Measurements from ENCODE around the gene CADM1.

The CADM1 gene

DNA sequence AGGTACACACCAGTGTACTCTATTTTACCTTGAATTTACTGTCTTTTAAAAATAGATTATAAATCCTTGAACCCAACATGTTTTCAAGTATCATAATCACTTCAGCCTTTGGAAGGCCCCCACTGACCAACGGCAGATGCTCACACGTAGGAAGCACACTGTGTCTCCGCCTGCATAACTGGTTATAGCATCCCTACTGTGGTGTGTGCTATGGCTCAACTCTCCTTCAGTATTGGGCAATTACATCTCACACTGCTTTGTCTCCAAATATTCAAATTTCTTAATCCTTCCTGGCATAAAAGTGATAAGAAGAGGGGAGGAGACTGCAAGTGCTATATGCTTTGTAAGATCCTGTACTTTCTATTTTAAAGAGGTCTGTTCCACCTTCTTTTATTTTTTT lies 165.7 kb downstream of the CADM1 start:
- TF ChIP-seq, protein P1, sequence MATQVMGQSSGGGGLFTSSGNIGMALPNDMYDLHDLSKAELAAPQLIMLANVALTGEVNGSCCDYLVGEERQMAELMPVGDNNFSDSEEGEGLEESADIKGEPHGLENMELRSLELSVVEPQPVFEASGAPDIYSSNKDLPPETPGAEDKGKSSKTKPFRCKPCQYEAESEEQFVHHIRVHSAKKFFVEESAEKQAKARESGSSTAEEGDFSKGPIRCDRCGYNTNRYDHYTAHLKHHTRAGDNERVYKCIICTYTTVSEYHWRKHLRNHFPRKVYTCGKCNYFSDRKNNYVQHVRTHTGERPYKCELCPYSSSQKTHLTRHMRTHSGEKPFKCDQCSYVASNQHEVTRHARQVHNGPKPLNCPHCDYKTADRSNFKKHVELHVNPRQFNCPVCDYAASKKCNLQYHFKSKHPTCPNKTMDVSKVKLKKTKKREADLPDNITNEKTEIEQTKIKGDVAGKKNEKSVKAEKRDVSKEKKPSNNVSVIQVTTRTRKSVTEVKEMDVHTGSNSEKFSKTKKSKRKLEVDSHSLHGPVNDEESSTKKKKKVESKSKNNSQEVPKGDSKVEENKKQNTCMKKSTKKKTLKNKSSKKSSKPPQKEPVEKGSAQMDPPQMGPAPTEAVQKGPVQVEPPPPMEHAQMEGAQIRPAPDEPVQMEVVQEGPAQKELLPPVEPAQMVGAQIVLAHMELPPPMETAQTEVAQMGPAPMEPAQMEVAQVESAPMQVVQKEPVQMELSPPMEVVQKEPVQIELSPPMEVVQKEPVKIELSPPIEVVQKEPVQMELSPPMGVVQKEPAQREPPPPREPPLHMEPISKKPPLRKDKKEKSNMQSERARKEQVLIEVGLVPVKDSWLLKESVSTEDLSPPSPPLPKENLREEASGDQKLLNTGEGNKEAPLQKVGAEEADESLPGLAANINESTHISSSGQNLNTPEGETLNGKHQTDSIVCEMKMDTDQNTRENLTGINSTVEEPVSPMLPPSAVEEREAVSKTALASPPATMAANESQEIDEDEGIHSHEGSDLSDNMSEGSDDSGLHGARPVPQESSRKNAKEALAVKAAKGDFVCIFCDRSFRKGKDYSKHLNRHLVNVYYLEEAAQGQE (IDR thresholded peaks at IDR 0.05; ENCODE audit: insufficient read depth in 1 of 2, low read depth in 2 of 2, low read length in 2 of 2) = no peak
- TF ChIP-seq POLR2AphosphoS5 (IDR thresholded peaks at IDR 0.05; ENCODE audit: low read depth, low read length) (no peak), TAF1 (IDR thresholded peaks at IDR 0.05; ENCODE audit: borderline replicate concordance, insufficient read depth, low read length) (no peak), SIN3A (IDR thresholded peaks at IDR 0.05; ENCODE audit: borderline replicate concordance, insufficient read depth, low read length) (no peak), FOXP2 (optimal IDR thresholded peaks at IDR 0.05; ENCODE audit: borderline replicate concordance, extremely low read depth, extremely low read length, insufficient read depth) (no peak)

DNA sequence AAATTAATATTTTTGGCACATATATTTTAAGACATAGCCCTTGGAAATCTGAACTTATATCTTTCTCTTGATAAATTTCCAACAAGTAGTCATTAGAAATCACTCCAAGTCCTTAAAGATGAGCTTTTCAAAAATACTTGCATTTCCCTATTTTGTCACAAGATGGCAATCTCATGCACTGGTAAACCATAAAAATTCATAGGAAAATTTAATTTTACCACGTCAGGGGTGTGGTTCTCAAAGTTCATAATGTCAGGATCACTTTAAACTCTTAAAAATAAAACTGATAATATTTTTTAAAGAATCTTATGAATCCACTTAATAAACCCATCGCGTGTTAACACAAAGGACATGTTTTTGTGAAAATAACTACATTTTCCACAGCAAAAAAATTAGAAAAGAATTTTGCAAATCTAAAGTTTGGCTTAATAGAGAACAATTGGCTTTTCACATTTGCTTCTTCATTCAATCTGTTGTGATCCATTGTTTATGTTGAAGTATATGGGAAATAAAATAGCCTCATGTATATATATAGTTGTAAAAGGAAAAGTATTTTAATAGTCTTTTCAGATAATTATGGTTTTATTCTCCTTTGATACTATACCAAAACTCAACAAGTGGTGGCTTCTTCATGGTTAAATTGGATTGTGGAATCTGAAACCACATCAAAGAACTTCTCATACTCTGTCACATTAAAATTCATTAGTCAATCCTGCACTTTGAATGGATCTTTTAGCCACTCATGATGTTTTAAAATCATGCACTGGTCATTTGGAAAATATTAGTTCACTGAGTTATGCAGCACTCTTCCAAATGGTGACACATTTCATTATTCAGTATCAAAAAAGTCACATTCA lies 169.1 kb downstream of the CADM1 start:
- no peak for TF ChIP-seq POLR2AphosphoS5 (IDR thresholded peaks at IDR 0.05; ENCODE audit: low read depth, low read length)

DNA sequence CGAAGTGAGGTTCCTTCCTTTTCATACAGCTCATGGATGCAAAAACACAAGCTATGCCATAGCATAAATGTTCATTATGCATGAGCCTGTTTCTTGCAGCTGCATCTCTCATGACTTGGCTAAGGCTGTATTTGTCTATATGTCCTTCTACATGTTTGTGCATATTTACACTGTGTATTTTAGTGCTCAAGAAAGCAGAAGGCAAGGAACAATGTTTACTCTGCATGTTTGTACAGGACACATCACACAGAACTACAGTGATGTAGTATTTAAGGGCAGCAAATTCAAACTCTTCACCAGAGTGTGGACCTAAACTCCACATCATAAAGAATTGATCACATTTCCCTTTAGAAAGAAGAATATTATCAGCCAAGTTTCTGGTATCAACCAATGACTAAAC lies 170.3 kb downstream of the CADM1 start:
- TF ChIP-seq POLR2AphosphoS5 (IDR thresholded peaks at IDR 0.05; ENCODE audit: low read depth, low read length) (no peak), SIN3A (IDR thresholded peaks at IDR 0.05; ENCODE audit: borderline replicate concordance, insufficient read depth, low read length) (no peak), TAF1 (IDR thresholded peaks at IDR 0.05; ENCODE audit: borderline replicate concordance, insufficient read depth, low read length) (no peak), FOXP2 (optimal IDR thresholded peaks at IDR 0.05; ENCODE audit: borderline replicate concordance, extremely low read depth, extremely low read length, insufficient read depth) (no peak)
- TF ChIP-seq, protein P1 (IDR thresholded peaks at IDR 0.05; ENCODE audit: insufficient read depth in 1 of 2, low read depth in 2 of 2, low read length in 2 of 2) = no peak

DNA sequence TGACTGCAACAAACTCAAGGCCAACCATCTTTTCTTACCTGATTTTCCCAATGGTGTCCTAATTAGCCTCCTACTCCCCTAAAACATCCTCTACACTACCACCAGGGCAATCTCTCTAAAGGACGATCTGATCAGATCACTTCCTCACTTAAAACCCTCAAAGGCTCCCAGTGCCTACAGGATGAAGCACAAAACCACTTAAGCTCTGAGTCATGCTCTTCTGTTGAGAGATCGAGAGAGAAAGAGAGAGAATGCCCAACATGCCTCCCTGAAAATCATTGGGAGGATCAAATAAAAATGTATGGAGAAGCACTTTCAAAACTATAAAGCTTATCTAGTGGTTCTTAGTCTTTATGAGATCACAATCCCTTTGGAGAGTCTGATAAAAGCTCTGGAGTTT lies 171.1 kb downstream of the CADM1 start:
- no peak for TF ChIP-seq TAF1 (IDR thresholded peaks at IDR 0.05; ENCODE audit: borderline replicate concordance, insufficient read depth, low read length)
- no peak for TF ChIP-seq FOXP2 (optimal IDR thresholded peaks at IDR 0.05; ENCODE audit: borderline replicate concordance, extremely low read depth, extremely low read length, insufficient read depth)
- TF ChIP-seq, protein P1 (IDR thresholded peaks at IDR 0.05; ENCODE audit: insufficient read depth in 1 of 2, low read depth in 2 of 2, low read length in 2 of 2) = no peak
- TF ChIP-seq POLR2AphosphoS5 (IDR thresholded peaks at IDR 0.05; ENCODE audit: low read depth, low read length) = no peak
- TF ChIP-seq SIN3A (IDR thresholded peaks at IDR 0.05; ENCODE audit: borderline replicate concordance, insufficient read depth, low read length) = no peak

DNA sequence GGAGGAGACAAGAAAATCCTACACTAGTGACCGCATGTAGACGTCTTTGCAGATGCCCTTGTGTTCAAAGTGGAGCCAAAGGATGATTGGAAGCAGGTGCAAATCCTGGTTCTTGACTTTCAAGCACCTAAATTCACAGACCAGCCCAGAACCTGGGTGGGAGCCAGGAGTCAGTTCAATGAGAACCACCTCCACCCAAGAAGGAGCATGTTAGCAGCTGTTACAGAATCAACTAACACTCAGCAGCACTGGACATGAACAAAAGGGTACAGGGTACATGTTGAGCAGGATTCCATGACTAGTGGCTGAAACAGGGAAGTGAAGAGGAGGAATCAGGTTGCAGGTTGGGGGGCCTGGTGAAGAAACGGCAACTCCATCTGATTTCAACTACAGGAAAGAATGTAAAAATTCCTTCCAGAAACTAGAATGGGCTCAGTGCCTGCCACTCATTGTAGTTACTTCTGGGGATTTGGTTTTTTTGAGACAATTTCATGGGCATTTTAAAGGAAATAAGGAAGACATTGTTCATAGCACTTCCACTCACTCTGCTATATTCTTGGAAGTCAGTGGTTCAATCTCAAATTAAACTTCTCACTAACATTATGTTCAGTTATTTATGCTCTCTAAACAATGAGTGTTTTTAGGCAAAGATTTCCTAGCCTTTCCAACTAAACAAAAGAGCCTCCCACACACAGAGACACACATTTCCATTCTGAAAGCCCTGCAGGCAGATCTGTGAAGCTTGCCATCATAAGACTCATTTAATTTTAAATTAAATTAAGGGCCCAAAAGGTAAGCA lies 173.3 kb downstream of the CADM1 start:
- TF ChIP-seq POLR2AphosphoS5 (IDR thresholded peaks at IDR 0.05; ENCODE audit: low read depth, low read length) (no peak), FOXP2 (optimal IDR thresholded peaks at IDR 0.05; ENCODE audit: borderline replicate concordance, extremely low read depth, extremely low read length, insufficient read depth) (no peak), TAF1 (IDR thresholded peaks at IDR 0.05; ENCODE audit: borderline replicate concordance, insufficient read depth, low read length) (no peak), SIN3A (IDR thresholded peaks at IDR 0.05; ENCODE audit: borderline replicate concordance, insufficient read depth, low read length) (no peak)
- TF ChIP-seq, protein P1 (IDR thresholded peaks at IDR 0.05; ENCODE audit: insufficient read depth in 1 of 2, low read depth in 2 of 2, low read length in 2 of 2) = no peak

Measured in PFSK-1 (cell line).